CD4-positive, alpha-beta T cell (primary cell): Measurements from ENCODE around the gene B4GALT5. TPM values are rescaled to one million over a fixed set of nuclear protein-coding genes. Genes with fewer than 3 reads are reported as not detected.

Source experiments
- ATAC-seq: fragments of 200-7000 bp; cut with Tn5 transposase; one replicate; pipeline ENCODE4 v1.10.0; 2022; ENCODE audit warnings: mild to moderate bottlenecking; ENCODE audit not compliant: poor library complexity
- CTCF ChIA-PET: fragments of 350-600 bp; sonication (Branson Sonifier 250); formaldehyde crosslinking; loops from one replicate; lab custom pipeline; 2021; ENCODE audit warnings: antibody characterized with exemption, inconsistent platforms; lab: Charles Lee
- POLR2A ChIA-PET: fragments of 350-600 bp; sonication (Branson Sonifier 250); formaldehyde crosslinking; loops from one replicate; lab custom pipeline; 2021; ENCODE audit warnings: antibody characterized with exemption, inconsistent platforms; lab: Charles Lee
- DNase-seq, 14 experiments: peaks; one replicate each; pipeline ENCODE4 v3.0.0-alpha.2; 2013 to 2020; ENCODE audit warnings: mixed read lengths in 2 of 14
- H3K27ac ChIP-seq, 2 donors: one replicate each; pipeline versions ENCODE4 v1.5.1 to v1.7.0; 2013; ENCODE audit warnings: low read length in 2 of 2, low read depth in 1 of 2, mild to moderate bottlenecking in 1 of 2
- H3K27me3 ChIP-seq, 2 experiments: 1 replicate in 1 of 2; 2 replicates in 1 of 2; pipeline versions ENCODE4 v1.6.1 to v1.7.0; 2013; ENCODE audit warnings: low read length in 2 of 2, control low read depth in 1 of 2, mild to moderate bottlenecking in 1 of 2, moderate library complexity in 1 of 2; ENCODE audit not compliant: insufficient read depth in 2 of 2, control insufficient read depth in 1 of 2
- H3K36me3 ChIP-seq: one replicate; pipeline ENCODE4 v1.6.1; 2013; ENCODE audit warnings: low read length, control low read depth; ENCODE audit not compliant: insufficient read depth
- H3K4me1 ChIP-seq: one replicate; pipeline ENCODE4 v1.6.1; 2013; ENCODE audit warnings: low read length, control low read depth; ENCODE audit not compliant: insufficient read depth
- H3K4me3 ChIP-seq: one replicate; pipeline ENCODE4 v1.5.1; 2013; ENCODE audit warnings: mild to moderate bottlenecking, low read length, moderate library complexity
- H3K9me3 ChIP-seq, 2 experiments: 1 replicate in 1 of 2; 2 replicates in 1 of 2; pipeline versions ENCODE4 v1.6.1 to v1.7.0; 2013; ENCODE audit warnings: low read length in 2 of 2, mild to moderate bottlenecking in 2 of 2, control low read depth in 1 of 2, moderate library complexity in 1 of 2; ENCODE audit not compliant: control insufficient read depth in 1 of 2, insufficient read depth in 1 of 2
- H3K27ac Mint-ChIP-seq: one replicate; pipeline ENCODE4 v1.8.0; 2020; ENCODE audit warnings: mixed read lengths
- H3K27me3 Mint-ChIP-seq: one replicate; pipeline ENCODE4 v1.8.0; 2021; ENCODE audit warnings: mixed read lengths
- H3K36me3 Mint-ChIP-seq: one replicate; pipeline ENCODE4 v1.8.0; 2021; ENCODE audit warnings: low read depth, mixed read lengths
- H3K4me1 Mint-ChIP-seq: one replicate; pipeline ENCODE4 v1.8.0; 2021; ENCODE audit warnings: low read depth, mixed read lengths
- H3K4me3 Mint-ChIP-seq: one replicate; pipeline ENCODE4 v1.8.0; 2020; ENCODE audit warnings: mild to moderate bottlenecking, mixed read lengths
- H3K9me3 Mint-ChIP-seq: one replicate; pipeline ENCODE4 v1.8.0; 2020; ENCODE audit warnings: mixed read lengths
- CTCF ChIP-seq: fragments of 200-600 bp; IDR thresholded peaks from one replicate; pipeline ENCODE4 v1.8.0; 2022; ENCODE audit warnings: antibody characterized with exemption, mild to moderate bottlenecking
- intact Hi-C, 2 experiments: fragments of 100-400 bp; cut with DNase I in 1 of 2; cut with micrococcal nuclease in 1 of 2; formaldehyde crosslinking; loops; one replicate each; pipeline versions ENCODE4 v1.15.1 to v1.9.0; 2023 to 2025; cut with DNase I, micrococcal nuclease
- total RNA-seq, 174 experiments: library from RNA in 2 of 174; stranded (reverse) in 2 of 174; gene quantifications; one replicate each; pipeline ENCODE4 v1.2.3 and lab custom pipeline; 2021 to 2026

The B4GALT5 gene
- total RNA-seq, 2 experiments from 2014 or later: 3.1 to 3.2 TPM

GRCh38 chr20:49594143-49594930 is 119.3 kb downstream of the B4GALT5 start:
- Histone ChIP-seq H3K27ac (peak overlapping the region in 1 of 2 donors; percentile 19), H3K27me3 (no peaks in the 10 kb centered on the region), H3K4me3 (no peak overlapping the region), H3K9me3 (peaks cover 0 to 3% of the 10 kb centered on the region in 2 experiments), H3K4me1 (peaks cover 41% of the 10 kb centered on the region), H3K36me3 (no peaks in the 10 kb centered on the region)
- Mint-ChIP-seq H3K9me3 (no peaks in the 10 kb centered on the region), H3K4me3 (no peak overlapping the region), H3K27me3 (peaks cover 9% of the 10 kb centered on the region), H3K27ac (no peak overlapping the region), H3K36me3 (no peaks in the 10 kb centered on the region), H3K4me1 (peaks cover 10% of the 10 kb centered on the region)
- peak in 7 of 14 experiments; percentile 6 to 71 (median 31) for DNase-seq
- POLR2A ChIA-PET: no interaction called here
- intact Hi-C loops: no loop called here
- CTCF ChIA-PET: no interaction called here
- no peak for TF ChIP-seq CTCF
- ATAC-seq: peak; percentile 32

DNA sequence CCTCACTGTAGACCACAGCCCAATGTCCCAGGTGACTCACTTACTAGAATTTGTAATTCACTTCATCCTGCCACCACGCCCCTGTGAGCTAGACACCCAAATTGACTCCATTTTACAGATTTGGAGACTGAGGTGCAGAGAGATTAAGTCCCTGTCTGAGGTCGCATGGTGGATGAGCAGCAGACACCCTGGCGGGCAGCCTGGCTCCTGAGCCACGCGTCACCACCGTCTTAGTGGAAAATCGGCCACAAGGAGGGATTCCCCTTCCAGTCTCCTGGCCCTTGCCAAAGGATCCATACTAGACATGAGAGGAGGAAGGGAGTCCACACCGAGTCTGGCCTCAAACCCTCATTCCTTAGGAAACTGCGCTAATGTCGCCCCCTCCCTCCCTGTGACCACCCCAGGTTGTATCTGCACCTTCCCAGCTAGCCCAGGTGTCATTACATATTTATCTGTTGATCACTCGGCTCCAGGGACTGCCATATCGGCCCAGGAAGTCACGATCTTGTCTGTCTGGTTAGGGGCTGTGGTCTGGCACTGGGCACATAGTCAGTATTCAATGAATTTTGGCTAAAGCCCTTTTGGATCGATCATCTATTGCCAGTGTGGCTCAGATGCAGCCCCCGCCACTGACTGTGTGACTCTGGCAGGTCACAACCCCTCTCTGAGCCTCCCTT is 120.1 kb downstream of the B4GALT5 start:
- DNase-seq (peak in 1 of 14 experiments; percentile 21), ATAC-seq (no peak)
- TF ChIP-seq CTCF: no peak
- H3K36me3 Mint-ChIP-seq: no peaks in the 10 kb centered on the region
- Histone ChIP-seq H3K27ac (peak overlapping the region in 1 of 2 donors; percentile 19), H3K36me3 (no peaks in the 10 kb centered on the region), H3K27me3 (no peaks in the 10 kb centered on the region), H3K4me3 (no peak overlapping the region), H3K4me1 (peaks cover 41% of the 10 kb centered on the region), H3K9me3 (peaks cover 0 to 3% of the 10 kb centered on the region in 2 experiments)
- H3K27ac Mint-ChIP-seq: no peak overlapping the region
- ChIA-PET POLR2A (no interaction called here), CTCF (no interaction called here)
- no peaks in the 10 kb centered on the region for H3K9me3 Mint-ChIP-seq
- H3K27me3 Mint-ChIP-seq: peaks cover 9% of the 10 kb centered on the region
- intact Hi-C loops: no loop called here
- peaks cover 10% of the 10 kb centered on the region for H3K4me1 Mint-ChIP-seq
- no peak overlapping the region for H3K4me3 Mint-ChIP-seq

- Mint-ChIP-seq H3K4me1 (peaks cover 10% of the 10 kb centered on the region), H3K27ac (no peak overlapping the region), H3K27me3 (peaks cover 9% of the 10 kb centered on the region), H3K9me3 (no peaks in the 10 kb centered on the region), H3K4me3 (no peak overlapping the region), H3K36me3 (no peaks in the 10 kb centered on the region)
- no peak for TF ChIP-seq CTCF
- Histone ChIP-seq H3K4me1 (peaks cover 41% of the 10 kb centered on the region), H3K36me3 (no peaks in the 10 kb centered on the region), H3K27me3 (no peaks in the 10 kb centered on the region), H3K9me3 (no peaks in the 10 kb centered on the region), H3K27ac (no peak overlapping the region), H3K4me3 (no peak overlapping the region)
- POLR2A ChIA-PET: no interaction called here
- intact Hi-C loops: no loop called here
- ATAC-seq (no peak), DNase-seq (no peak)
- CTCF ChIA-PET: interaction anchor here (1.2 kb wide), 1 partner anchor 50 kb away, joined by 3 read pairs; no protein-coding TSS in a partner anchor
These were observed 121.6 kb downstream of the B4GALT5 start for GRCh38 chr20:49592120-49592519.
